ENCODE measurements around the gene RGS10. TPM values are rescaled to one million over a fixed set of nuclear protein-coding genes. Genes with fewer than 3 reads are reported as not detected.

Gene RGS10
- total RNA-seq, 1 experiment from 2014 or later = 10.6 TPM

- no CpG with 5 or more reads among the region's 7 CpGs for WGBS (ENCODE audit: extremely low coverage, insufficient read length, low lambda C conversion rate)
- H3K4me1 Mint-ChIP-seq = peaks cover 6 to 24% of the 10 kb centered on the region in 2 experiments
- no peak overlapping the region for H3K56ac ChIP-seq (ENCODE audit: insufficient read length, low read depth, low read length)
- no peaks in the 10 kb centered on the region for H3K36me3 Mint-ChIP-seq (ENCODE audit: insufficient read depth in 1 of 3, low read depth in 3 of 3)
- H3K9ac ChIP-seq (ENCODE audit: extremely low read depth, insufficient read length, low read length) = no peak overlapping the region
- H2AK5ac ChIP-seq (ENCODE audit: insufficient read length, low read length) = no peak overlapping the region
- H2BK15ac ChIP-seq (ENCODE audit: low read depth, low read length) = no peak overlapping the region
- no peaks in the 10 kb centered on the region for H3K79me1 ChIP-seq (ENCODE audit: insufficient read depth, low read depth, low read length, poor library complexity, severe bottlenecking)
- H2BK5ac ChIP-seq (ENCODE audit: insufficient read length, low read length) = no peak overlapping the region
- H2BK20ac ChIP-seq (ENCODE audit: low read depth, low read length, poor library complexity, severe bottlenecking) = no peak overlapping the region
- no peak overlapping the region for H3K4ac ChIP-seq (ENCODE audit: low read depth, low read length)
- H3K27ac Mint-ChIP-seq = peak overlapping the region in 2 of 3 experiments; percentile 70 to 81; a peak in 4 of 7 replicates
- no peak overlapping the region for H3K4me3 Mint-ChIP-seq
- H3K27me3 Mint-ChIP-seq (ENCODE audit: low read depth) = peaks cover 30% of the 10 kb centered on the region
- no peak overlapping the region for H3K23ac ChIP-seq (ENCODE audit: insufficient read length, low read depth, low read length)
- no peak overlapping the region for H2BK12ac ChIP-seq (ENCODE audit: insufficient read length, low read depth, low read length)
- no peak for DNase-seq
- no peaks in the 10 kb centered on the region for H3K27me3 ChIP-seq (ENCODE audit: insufficient read depth, low read length)
- H2AFZ ChIP-seq (ENCODE audit: low read length) = no peak overlapping the region
- no peaks in the 10 kb centered on the region; a peak in 2 of 5 replicates for H3K9me3 Mint-ChIP-seq
- H3K18ac ChIP-seq (ENCODE audit: insufficient read length, low read depth, low read length) = no peak overlapping the region
- no peak overlapping the region for H4K91ac ChIP-seq (ENCODE audit: insufficient read length, low read depth, low read length)
- no peak overlapping the region for H3T11ph ChIP-seq (ENCODE audit: low read length)
- no peak overlapping the region for H3K27ac ChIP-seq (ENCODE audit: insufficient read length, low read depth, low read length)
- no peak overlapping the region for H4K8ac ChIP-seq (replicated peaks; ENCODE audit: insufficient read length, low read depth, low read length)
- H4K5ac ChIP-seq (ENCODE audit: insufficient read length, low read depth, low read length) = no peak overlapping the region
- no peaks in the 10 kb centered on the region for H3K9me3 ChIP-seq (ENCODE audit: control insufficient read depth, low read depth, low read length)
- no peak overlapping the region for H2BK120ac ChIP-seq (ENCODE audit: low read depth, low read length, poor library complexity, severe bottlenecking)
- no peaks in the 10 kb centered on the region for H3K79me2 ChIP-seq (ENCODE audit: insufficient read depth, low read length)
- no peaks in the 10 kb centered on the region for H3K23me2 ChIP-seq (ENCODE audit: insufficient read length, low read depth, low read length, poor library complexity, severe bottlenecking)
- H3K4me2 ChIP-seq (ENCODE audit: insufficient read depth, insufficient read length, low read length) = no peak overlapping the region
- no peaks in the 10 kb centered on the region for H3K4me1 ChIP-seq (ENCODE audit: insufficient read depth, low read length)
- H4K20me1 ChIP-seq (ENCODE audit: control insufficient read depth, insufficient read depth, insufficient read length) = no peaks in the 10 kb centered on the region
- no peak overlapping the region for H3K14ac ChIP-seq (ENCODE audit: insufficient read depth, low read length)
- TF ChIP-seq CTCF (conservative IDR thresholded peaks at IDR 0.05) = no peak
Observed at GRCh38 chr10:119496273-119496672, 46.2 kb downstream of the RGS10 start.
